HepG2 (cell line): ENCODE measurements around the gene ACOT9. TPM values are rescaled to one million over a fixed set of nuclear protein-coding genes. Genes with fewer than 3 reads are reported as not detected.

Experiments used
- ATAC-seq: fragments of 200-7000 bp; cut with Tn5 transposase; 3 replicates; pipeline ENCODE4 v1.9.1; 2020; ENCODE audit warnings: mild to moderate bottlenecking, moderate library complexity
- BruUV-seq: library from RNA; stranded (reverse); fragments of 400-500 nt; replicated peaks from 2 replicates; lab custom pipeline; 2021; lab: Mats Ljungman, UMichigan
- CTCF ChIA-PET: fragments of 300-600 bp; formaldehyde crosslinking; extraction: SDS; loops from one replicate; lab custom pipeline; 2021; ENCODE audit warnings: low total read pairs, inconsistent platforms, low intra/inter-chr PET ratio; lab: Yijun Ruan, JAX
- POLR2A ChIA-PET: fragments of 350-600 bp; sonication (Branson Sonifier 250); formaldehyde crosslinking; loops from one replicate; lab custom pipeline; 2020; ENCODE audit warnings: antibody characterized with exemption, inconsistent platforms; lab: Yijun Ruan, JAX
- DNase-seq: peaks from one replicate; pipeline ENCODE4 v3.0.0-alpha.2; 2015; ENCODE audit warnings: low spot score
- FAIRE-seq: peaks from 3 replicates; lab custom pipeline; 2011; peaks lifted over from hg19 to GRCh38; lab: Jason Lieb, UNC
- H2AFZ ChIP-seq: one replicate; pipeline ENCODE4 v1.6.1; 2011; ENCODE audit warnings: low read length, inconsistent platforms
- H3K27ac ChIP-seq: fragments of 300-600 bp; 3 replicates; pipeline ENCODE4 v1.8.0; 2011; ENCODE audit warnings: mixed run types, mild to moderate bottlenecking, mixed read lengths, low read length, inconsistent platforms; ENCODE audit not compliant: insufficient read depth; ENCODE audit errors: extremely low read length
- H3K27me3 ChIP-seq, 2 experiments: fragments of 200-600 bp in 1 of 2; 2 replicates in 1 of 2; 3 replicates in 1 of 2; pipeline versions ENCODE4 v1.6.0 to v1.8.0; 2011; ENCODE audit warnings: low read length in 2 of 2, mild to moderate bottlenecking in 2 of 2, moderate library complexity in 2 of 2, inconsistent platforms in 1 of 2; ENCODE audit not compliant: insufficient read depth in 2 of 2, control insufficient read depth in 1 of 2
- H3K36me3 ChIP-seq, 2 experiments: fragments of 200-600 bp in 1 of 2; replicated peaks in 1 of 2; 2 replicates in 1 of 2; 3 replicates in 1 of 2; pipeline versions ENCODE4 v1.5.1 to v1.8.0; 2011; ENCODE audit warnings: low read length in 2 of 2, inconsistent platforms in 1 of 2; ENCODE audit not compliant: insufficient read depth in 2 of 2, control insufficient read depth in 1 of 2
- H3K4me1 ChIP-seq: 2 replicates; pipeline ENCODE4 v1.5.1; 2012; ENCODE audit warnings: low read length, inconsistent platforms; ENCODE audit not compliant: insufficient read depth
- H3K4me2 ChIP-seq: 2 replicates; pipeline ENCODE4 v1.6.0; 2011; ENCODE audit warnings: low read depth, low read length, inconsistent platforms
- H3K4me3 ChIP-seq, 3 experiments: fragments of 200-600 bp in 1 of 3; sonication (generic), shearing (Covaris generic) in 1 of 3; replicated peaks in 1 of 3; 2 replicates each; pipeline ENCODE4 v1.5.1; 2011 to 2016; ENCODE audit warnings: low read length in 3 of 3, inconsistent platforms in 2 of 3, low read depth in 2 of 3, mild to moderate bottlenecking in 2 of 3, control low read depth in 1 of 3, mixed read lengths in 1 of 3; ENCODE audit not compliant: insufficient read depth in 1 of 3
- H3K79me2 ChIP-seq: one replicate; pipeline ENCODE4 v1.6.1; 2011; ENCODE audit warnings: low read length, inconsistent platforms; ENCODE audit not compliant: insufficient read depth
- H3K9ac ChIP-seq: 2 replicates; pipeline ENCODE4 v1.6.0; 2011; ENCODE audit warnings: mild to moderate bottlenecking, low read depth, low read length, inconsistent platforms; ENCODE audit not compliant: insufficient read depth
- H3K9me3 ChIP-seq: 2 replicates; pipeline ENCODE4 v1.5.1; 2012; ENCODE audit warnings: mild to moderate bottlenecking, low read length
- H4K20me1 ChIP-seq: 2 replicates; pipeline ENCODE4 v1.6.0; 2011; ENCODE audit warnings: inconsistent platforms, mild to moderate bottlenecking, low read length, moderate library complexity; ENCODE audit not compliant: insufficient read depth
- ARHGAP35 ChIP-seq: sonication (generic); formaldehyde crosslinking; IDR thresholded peaks from 2 replicates; pipeline ENCODE4 v1.9.0; 2022; ENCODE audit warnings: mild to moderate bottlenecking, inconsistent platforms, moderate library complexity, missing genetic modification reagents, borderline replicate concordance
- CAMTA2 ChIP-seq: sonication (generic); formaldehyde crosslinking; IDR thresholded peaks from 2 replicates; pipeline ENCODE4 v1.4.0; 2020; ENCODE audit warnings: mild to moderate bottlenecking, missing genetic modification reagents, borderline replicate concordance
- CCAR2 ChIP-seq: fragments of 200-400 bp; formaldehyde crosslinking; optimal IDR thresholded peaks from 2 replicates; pipeline ENCODE3; 2018; ENCODE audit warnings: low read depth, mild to moderate bottlenecking, low read length, moderate library complexity
- CENPBD1 ChIP-seq: sonication (generic); formaldehyde crosslinking; IDR thresholded peaks from 2 replicates; pipeline ENCODE4 v1.8.0; 2022; ENCODE audit warnings: missing genetic modification reagents, low read depth, mild to moderate bottlenecking, borderline replicate concordance
- HNRNPLL ChIP-seq: fragments of 200-400 bp; formaldehyde crosslinking; IDR thresholded peaks from 2 replicates; pipeline ENCODE4 v1.6.1; 2017; ENCODE audit warnings: mild to moderate bottlenecking, low read depth, low read length; ENCODE audit not compliant: poor library complexity, severe bottlenecking
- LCORL ChIP-seq, 2 experiments: fragments of 450-650 bp in 1 of 2; sonication (generic) in 1 of 2; formaldehyde crosslinking in 1 of 2; IDR thresholded peaks; 2 replicates each; pipeline versions ENCODE4 v1.5.0 to v1.6.1; 2017 to 2020; ENCODE audit warnings: antibody characterized with exemption in 1 of 2, missing genetic modification reagents in 1 of 2
- SIN3B ChIP-seq: fragments of 150-350 bp; IDR thresholded peaks from 2 replicates; pipeline ENCODE4 v1.6.1; 2014; ENCODE audit warnings: low read length
- SRF ChIP-seq: IDR thresholded peaks from 2 replicates; pipeline ENCODE4 v1.6.1; 2011; ENCODE audit warnings: mild to moderate bottlenecking, low read depth, low read length, moderate library complexity
- U2AF1 ChIP-seq: fragments of 200-400 bp; formaldehyde crosslinking; optimal IDR thresholded peaks from 2 replicates; pipeline ENCODE3; 2017; ENCODE audit warnings: mild to moderate bottlenecking, low read depth, low read length
- ZBTB1 ChIP-seq: sonication (generic); formaldehyde crosslinking; IDR thresholded peaks from 2 replicates; pipeline ENCODE4 v1.4.0; 2020; ENCODE audit warnings: missing genetic modification reagents, borderline replicate concordance
- ZKSCAN5 ChIP-seq: sonication (generic); formaldehyde crosslinking; IDR thresholded peaks from 2 replicates; pipeline ENCODE4 v1.5.1; 2020; ENCODE audit warnings: mild to moderate bottlenecking, missing genetic modification reagents
- ZNF180 ChIP-seq: sonication (generic); formaldehyde crosslinking; IDR thresholded peaks from 2 replicates; pipeline ENCODE4 v1.4.0; 2020; ENCODE audit warnings: low read depth, missing genetic modification reagents, borderline replicate concordance
- ZNF253 ChIP-seq: sonication (generic); formaldehyde crosslinking; IDR thresholded peaks from 2 replicates; pipeline ENCODE4 v1.8.0; 2022; ENCODE audit warnings: mild to moderate bottlenecking, missing genetic modification reagents, borderline replicate concordance
- ZNF34 ChIP-seq: sonication (generic); formaldehyde crosslinking; IDR thresholded peaks from 2 replicates; pipeline ENCODE4 v1.4.0; 2020; ENCODE audit warnings: mild to moderate bottlenecking, missing genetic modification reagents, borderline replicate concordance
- ZNF790 ChIP-seq: sonication (generic); formaldehyde crosslinking; IDR thresholded peaks from 2 replicates; pipeline ENCODE4 v1.8.0; 2022; ENCODE audit warnings: missing genetic modification reagents, mild to moderate bottlenecking, borderline replicate concordance
- WGBS: methylation state at CpG from one replicate; pipeline ENCODE4 v1.1.6; 2017; ENCODE audit warnings: low lambda C conversion rate; 5-methylcytosine and 5-hydroxymethylcytosine counted together
- in situ Hi-C: cut with HindIII; loops from 2 replicates; pipeline ENCODE4 v1.10.0; 2017; ENCODE audit warnings: low pct_unique_long_range_greater_than_20kb; ENCODE audit not compliant: extremely low pct_ligation_motif_present
- intact Hi-C: fragments of 100-400 bp; cut with micrococcal nuclease; formaldehyde crosslinking; loops from one replicate; pipeline ENCODE4 v1.10.0; 2022; ENCODE audit not compliant: unreplicated experiment
- polyA plus RNA-seq, 8 experiments: library from polyadenylated mRNA; depleted of rRNA in 3 of 8; stranded (reverse) in 7 of 8; unstranded in 1 of 8; fragments of >200 nt; fragmentation: Illumina TruSeq in 4 of 8; extraction: Trizol in 4 of 8; gene quantifications; 2 replicates each; pipeline versions ENCODE4 v1.2.1 to v1.2.3, GENCODE V29; 2011 to 2016; ENCODE audit warnings: low read depth in 4 of 8, missing spikeins in 1 of 8, mixed read lengths in 1 of 8; ENCODE audit not compliant: insufficient read depth in 1 of 8
- total RNA-seq, 5 experiments: library from RNA; depleted of rRNA; stranded (reverse); fragments of >200 nt; fragmentation: Illumina TruSeq; extraction: Trizol; gene quantifications; 2 replicates each; pipeline ENCODE4 v1.2.3, GENCODE V29; 2016; ENCODE audit warnings: low read depth in 1 of 5
- TF ChIP-seq, protein P1 (sequence below): sonication (generic); formaldehyde crosslinking; IDR thresholded peaks from 2 replicates; pipeline ENCODE4 v1.5.0; 2020; ENCODE audit warnings: missing genetic modification reagents

Gene ACOT9
- total and polyA plus RNA-seq, 2 of the 13 experiments (the other 11 are each of a cell fraction or from before 2014, with no cell fraction given) = 33.3 to 36.9 TPM

- no peaks in the 10 kb centered on the region for H3K9me3 ChIP-seq
- ATAC-seq (no peak), DNase-seq (no peak), FAIRE-seq (no peak)
- ChIA-PET POLR2A (no interaction called here), CTCF (no interaction called here)
- no peak overlapping the region for H3K4me3 ChIP-seq
- H3K27ac ChIP-seq = no peak overlapping the region
- intact Hi-C loops = no loop called here
- no peak overlapping the region for H3K9ac ChIP-seq
- no TSS peak for BruUV-seq
- no peak overlapping the region for H2AFZ ChIP-seq
- H3K79me2 ChIP-seq = peaks cover 24% of the 10 kb centered on the region
- 96% methylated on average over 16 of the region's 16 CpGs for WGBS
- no peaks in the 10 kb centered on the region for H3K27me3 ChIP-seq
- H3K4me1 ChIP-seq = peaks cover 5% of the 10 kb centered on the region; the same call in 1 of the 2 replicates
- H3K36me3 ChIP-seq = no peaks in the 10 kb centered on the region
- no peaks in the 10 kb centered on the region for H4K20me1 ChIP-seq
- H3K4me2 ChIP-seq = no peak overlapping the region
- TF ChIP-seq ZKSCAN5 (CRISPR knock-in tag) = no peak
- TF ChIP-seq ZNF790 (CRISPR knock-in tag) = no peak
- TF ChIP-seq ZNF180 = no peak
- TF ChIP-seq HNRNPLL = no peak
- no peak for TF ChIP-seq LCORL (IDR thresholded peaks at IDR 0.05)
- no peak for TF ChIP-seq LCORL (CRISPR knock-in tag; IDR thresholded peaks at IDR 0.05)
- TF ChIP-seq ZBTB1 (CRISPR knock-in tag) = no peak
- no peak for TF ChIP-seq ZNF34 (CRISPR knock-in tag)
- no peak for TF ChIP-seq SRF
- TF ChIP-seq ZNF253 = no peak
- TF ChIP-seq CAMTA2 (CRISPR knock-in tag) = no peak
- TF ChIP-seq CENPBD1 (CRISPR knock-in tag) = no peak
- TF ChIP-seq ARHGAP35 (CRISPR knock-in tag) = no peak
- TF ChIP-seq CCAR2 = no peak
- TF ChIP-seq SIN3B = no peak
- TF ChIP-seq U2AF1 = no peak
- TF ChIP-seq, protein P1, sequence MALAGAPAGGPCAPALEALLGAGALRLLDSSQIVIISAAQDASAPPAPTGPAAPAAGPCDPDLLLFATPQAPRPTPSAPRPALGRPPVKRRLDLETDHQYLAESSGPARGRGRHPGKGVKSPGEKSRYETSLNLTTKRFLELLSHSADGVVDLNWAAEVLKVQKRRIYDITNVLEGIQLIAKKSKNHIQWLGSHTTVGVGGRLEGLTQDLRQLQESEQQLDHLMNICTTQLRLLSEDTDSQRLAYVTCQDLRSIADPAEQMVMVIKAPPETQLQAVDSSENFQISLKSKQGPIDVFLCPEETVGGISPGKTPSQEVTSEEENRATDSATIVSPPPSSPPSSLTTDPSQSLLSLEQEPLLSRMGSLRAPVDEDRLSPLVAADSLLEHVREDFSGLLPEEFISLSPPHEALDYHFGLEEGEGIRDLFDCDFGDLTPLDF (CRISPR knock-in tag) = no peak
- in situ Hi-C loops = no loop called here
Observed at GRCh38 chrX:23666282-23666681, 76.8 kb downstream of the ACOT9 start.
